ENCODE data around the gene TBC1D14. TPM values are rescaled to one million over a fixed set of nuclear protein-coding genes. Genes with fewer than 3 reads are reported as not detected.

Gene TBC1D14
- total and polyA plus RNA-seq, 2 of the 8 experiments (the other 6 are each of a cell fraction or from before 2014, with no cell fraction given), result 45.6 to 48.2 TPM

DNA sequence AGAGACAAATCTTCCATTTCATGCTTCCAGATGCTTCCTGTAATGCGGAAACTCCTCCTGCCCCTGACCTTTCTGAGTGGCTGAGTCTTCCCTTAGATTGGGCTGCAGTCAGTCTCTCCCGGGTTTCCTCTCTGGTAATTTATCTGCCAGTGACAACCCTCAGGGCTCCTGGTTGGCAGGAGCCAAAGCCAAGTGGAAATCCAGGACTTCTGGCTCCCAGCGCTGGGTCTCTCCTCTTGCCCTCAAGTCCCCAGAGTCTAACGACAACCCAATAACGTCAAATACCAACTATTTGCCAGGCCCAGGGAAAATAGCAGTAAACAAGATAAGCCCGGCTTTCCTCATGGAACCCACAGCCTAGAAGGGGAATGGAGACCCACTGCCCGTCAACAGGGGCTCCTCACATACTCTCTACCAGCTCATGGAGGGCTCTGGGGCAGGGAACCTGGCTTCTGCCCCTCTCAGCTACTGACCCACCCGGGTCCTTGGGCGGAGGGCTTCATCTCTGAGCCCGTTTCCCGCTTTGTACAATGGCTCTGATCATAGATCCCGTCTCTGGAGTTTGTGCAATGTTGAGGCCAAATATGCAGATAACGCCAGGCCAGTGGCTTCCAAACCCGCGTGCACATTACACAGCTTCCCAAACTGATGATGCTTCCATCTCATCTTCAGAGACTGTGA lies 1.1 kb upstream of the TBC1D14 start:
- no peak overlapping the region; the same call in 1 of the 2 replicates for H2BK15ac ChIP-seq (ENCODE audit: low read length)
- 50% methylated on average over 15 of the region's 15 CpGs; no CpG with 5 or more reads in 1 of the 2 experiments for WGBS, 2 experiments (ENCODE audit: extremely low coverage in 1 of 2, insufficient coverage in 1 of 2, insufficient read length in 1 of 2, insufficient replicate concordance in 2 of 2, low coverage in 1 of 2, low lambda C conversion rate in 2 of 2, missing lambda C conversion rate in 1 of 2)
- no peak for DNase-seq (ENCODE audit: low read depth in 1 of 2, low spot score in 2 of 2)
- peaks cover 10 to 12% of the 10 kb centered on the region in 2 experiments for H4K20me1 ChIP-seq (replicated peaks in 1 of 2; ENCODE audit: control insufficient read depth in 1 of 2, insufficient read depth in 2 of 2, low read length in 2 of 2)
- no peak overlapping the region for H2AFZ ChIP-seq (ENCODE audit: low read length)
- no peak overlapping the region for H3K14ac ChIP-seq (ENCODE audit: insufficient read length)
- H3K18ac ChIP-seq (ENCODE audit: extremely low read depth, low read length), result no peak overlapping the region
- no peak overlapping the region for H4K91ac ChIP-seq (replicated peaks; ENCODE audit: insufficient read length, low read length)
- H2BK5ac ChIP-seq (ENCODE audit: low read depth, low read length), result no peak overlapping the region
- H3K4me2 ChIP-seq (ENCODE audit: insufficient read depth in 1 of 2, low read depth in 2 of 2, low read length in 2 of 2), result peak overlapping the region; percentile 77 to 84
- peaks cover 11% of the 10 kb centered on the region for H3K23me2 ChIP-seq (ENCODE audit: low read depth, low read length)
- peaks cover 3 to 25% (median 11%) of the 10 kb centered on the region in 4 experiments for H3K4me1 ChIP-seq (replicated peaks in 1 of 4; ENCODE audit: control insufficient read depth in 3 of 4, insufficient read depth in 4 of 4, low read length in 3 of 4)
- H3K9ac ChIP-seq (replicated peaks in 1 of 4; ENCODE audit: extremely low read depth in 1 of 4, low read depth in 3 of 4, low read length in 3 of 4), result peak overlapping the region in 3 of 4 experiments; percentile 56 to 82 (median 74); a peak in 3 of 7 replicates
- no peaks in the 10 kb centered on the region for H3K9me3 ChIP-seq (ENCODE audit: insufficient read depth in 2 of 2, low read depth in 1 of 2, low read length in 1 of 2)
- H3K27me3 ChIP-seq (replicated peaks in 1 of 4; ENCODE audit: control insufficient read depth in 3 of 4, extremely low read depth in 1 of 4, insufficient read depth in 3 of 4, low read length in 3 of 4), result peaks cover 0 to 14% (median 5%) of the 10 kb centered on the region in 4 experiments; a peak in 4 of 7 replicates
- H3K56ac ChIP-seq (replicated peaks; ENCODE audit: insufficient read length, low read depth, low read length), result no peak overlapping the region
- H3K79me1 ChIP-seq (ENCODE audit: low read depth, low read length), result peaks cover 7% of the 10 kb centered on the region
- H2BK120ac ChIP-seq (replicated peaks; ENCODE audit: low read depth, low read length), result peak overlapping the region; percentile 39
- H3K36me3 ChIP-seq (ENCODE audit: control insufficient read depth in 2 of 4, insufficient read depth in 4 of 4, low read length in 3 of 4), result no peaks in the 10 kb centered on the region
- peak overlapping the region; percentile 58 to 92 (median 75) for H3K4me3 ChIP-seq (ENCODE audit: extremely low read depth in 1 of 4, insufficient read depth in 2 of 4, low read depth in 3 of 4, low read length in 4 of 4)
- no peak overlapping the region for H2BK20ac ChIP-seq (ENCODE audit: low read length)
- ChIA-PET POLR2A (ENCODE audit: partially characterized antibody) (interaction anchor here (0.7 to 4.4 kb wide), 26 partner anchors 9 to 1017 kb away, joined by 3 to 22 read pairs (median 5); no protein-coding TSS in a partner anchor), CTCF (ENCODE audit: partially characterized antibody) (interaction anchor here (0.7 to 9.7 kb wide), 24 partner anchors 8 to 188 kb away, joined by 3 to 56 read pairs (median 6); partner anchors contain the start of genes GRPEL1 and TADA2B)
- peaks cover 0 to 28% of the 10 kb centered on the region in 2 experiments; a peak in 2 of 4 replicates for H3K79me2 ChIP-seq (ENCODE audit: control insufficient read depth in 1 of 2, insufficient read depth in 2 of 2, low read length in 2 of 2)
- no peak for FAIRE-seq
- H4K8ac ChIP-seq (ENCODE audit: extremely low read depth, insufficient read depth, low read length), result no peak overlapping the region
- H3K4ac ChIP-seq (replicated peaks; ENCODE audit: insufficient read length, low read depth, low read length), result no peak overlapping the region
- H3K23ac ChIP-seq (ENCODE audit: insufficient read length), result no peak overlapping the region
- H3K27ac ChIP-seq (ENCODE audit: low read depth, low read length), result no peak overlapping the region
- H2AK5ac ChIP-seq (ENCODE audit: low read depth, low read length), result no peak overlapping the region
- H4K5ac ChIP-seq (ENCODE audit: insufficient read length, low read depth, low read length), result no peak overlapping the region
- H2BK12ac ChIP-seq (ENCODE audit: low read depth, low read length), result no peak overlapping the region
- TF ChIP-seq KDM5A (IDR thresholded peaks at IDR 0.05; ENCODE audit: low read length) (no peak), ASH2L (IDR thresholded peaks at IDR 0.05; ENCODE audit: low read length) (no peak), MAFK (IDR thresholded peaks at IDR 0.05; ENCODE audit: low read depth, low read length) (no peak), SIRT6 (IDR thresholded peaks at IDR 0.05; ENCODE audit: low read length) (no peak), KDM1A (IDR thresholded peaks at IDR 0.05; ENCODE audit: borderline replicate concordance, low read length) (no peak), CHD1 (IDR thresholded peaks at IDR 0.05; ENCODE audit: low read depth, low read length) (no peak), SIX5 (IDR thresholded peaks at IDR 0.05; ENCODE audit: low read depth, low read length) (no peak), BCL11A (IDR thresholded peaks at IDR 0.05; ENCODE audit: low read depth in 2 of 2, low read length in 2 of 2) (no peak), RXRA (IDR thresholded peaks at IDR 0.05; ENCODE audit: insufficient read depth, low read depth, low read length) (no peak)
- TF ChIP-seq, protein P1, sequence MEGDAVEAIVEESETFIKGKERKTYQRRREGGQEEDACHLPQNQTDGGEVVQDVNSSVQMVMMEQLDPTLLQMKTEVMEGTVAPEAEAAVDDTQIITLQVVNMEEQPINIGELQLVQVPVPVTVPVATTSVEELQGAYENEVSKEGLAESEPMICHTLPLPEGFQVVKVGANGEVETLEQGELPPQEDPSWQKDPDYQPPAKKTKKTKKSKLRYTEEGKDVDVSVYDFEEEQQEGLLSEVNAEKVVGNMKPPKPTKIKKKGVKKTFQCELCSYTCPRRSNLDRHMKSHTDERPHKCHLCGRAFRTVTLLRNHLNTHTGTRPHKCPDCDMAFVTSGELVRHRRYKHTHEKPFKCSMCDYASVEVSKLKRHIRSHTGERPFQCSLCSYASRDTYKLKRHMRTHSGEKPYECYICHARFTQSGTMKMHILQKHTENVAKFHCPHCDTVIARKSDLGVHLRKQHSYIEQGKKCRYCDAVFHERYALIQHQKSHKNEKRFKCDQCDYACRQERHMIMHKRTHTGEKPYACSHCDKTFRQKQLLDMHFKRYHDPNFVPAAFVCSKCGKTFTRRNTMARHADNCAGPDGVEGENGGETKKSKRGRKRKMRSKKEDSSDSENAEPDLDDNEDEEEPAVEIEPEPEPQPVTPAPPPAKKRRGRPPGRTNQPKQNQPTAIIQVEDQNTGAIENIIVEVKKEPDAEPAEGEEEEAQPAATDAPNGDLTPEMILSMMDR (IDR thresholded peaks at IDR 0.05; ENCODE audit: control extremely low read depth in 1 of 3, insufficient read depth in 1 of 3, low read depth in 1 of 3, low read length in 3 of 3), result no peak
